SK-N-SH (cell line): ENCODE measurements around the gene TRA2A. TPM values are rescaled to one million over a fixed set of nuclear protein-coding genes. Genes with fewer than 3 reads are reported as not detected.

ENCODE experiments used
- CTCF ChIA-PET: fragments of 300-600, 350-600 bp; formaldehyde crosslinking; extraction: SDS; loops from one replicate; lab custom pipeline; 2021; lab: Yijun Ruan, JAX
- POLR2A ChIA-PET: fragments of 350-600 bp; sonication (Branson Sonifier 250); formaldehyde crosslinking; extraction: SDS; loops from one replicate; lab custom pipeline; 2020; ENCODE audit warnings: antibody characterized with exemption, inconsistent platforms; lab: Yijun Ruan, JAX
- DNase-seq: peaks from one replicate; pipeline ENCODE4 v3.0.0; 2012
- H2AFZ ChIP-seq: fragments of 200-600 bp; sonication (generic); 2 replicates; pipeline ENCODE4 v1.8.1; 2016; ENCODE audit warnings: antibody characterized with exemption, mild to moderate bottlenecking, low read depth
- H3F3A ChIP-seq: fragments of 200-600 bp; sonication (generic); replicated peaks from 2 replicates; pipeline ENCODE3; 2016; ENCODE audit warnings: antibody characterized with exemption, mild to moderate bottlenecking; ENCODE audit not compliant: insufficient read depth
- H3K27ac ChIP-seq, 2 experiments: fragments of 200-500 bp in 1 of 2; fragments of 200-600 bp in 1 of 2; sonication (Bioruptor generic) in 1 of 2; sonication (generic), shearing (Covaris generic) in 1 of 2; 2 replicates each; pipeline versions ENCODE4 v1.5.1 to v1.6.1; 2014 to 2016; ENCODE audit warnings: low read depth in 2 of 2, inconsistent platforms in 1 of 2, low read length in 1 of 2, mild to moderate bottlenecking in 1 of 2, mixed read lengths in 1 of 2
- H3K27me3 ChIP-seq: fragments of 200-600 bp; sonication (generic), shearing (Covaris generic); 2 replicates; pipeline ENCODE4 v1.6.1; 2016; ENCODE audit warnings: mixed run types; ENCODE audit not compliant: insufficient read depth
- H3K36me3 ChIP-seq, 2 experiments: fragments of 200-500 bp in 1 of 2; fragments of 200-600 bp in 1 of 2; sonication (Bioruptor generic) in 1 of 2; sonication (generic) in 1 of 2; replicated peaks in 1 of 2; 2 replicates each; pipeline versions ENCODE3 to v1.5.1; 2014 to 2016; ENCODE audit warnings: low read length in 1 of 2, mild to moderate bottlenecking in 1 of 2; ENCODE audit not compliant: insufficient read depth in 2 of 2, control insufficient read depth in 1 of 2
- H3K4me1 ChIP-seq, 2 experiments: fragments of 200-500 bp in 1 of 2; fragments of 200-600 bp in 1 of 2; sonication (Bioruptor generic) in 1 of 2; sonication (generic), shearing (Covaris generic) in 1 of 2; 2 replicates each; pipeline versions ENCODE4 v1.5.1 to v1.6.1; 2014 to 2016; ENCODE audit warnings: low read depth in 1 of 2, low read length in 1 of 2, mixed run types in 1 of 2; ENCODE audit not compliant: insufficient read depth in 2 of 2, control insufficient read depth in 1 of 2
- H3K4me2 ChIP-seq: fragments of 200-600 bp; sonication (generic), shearing (Covaris generic); 2 replicates; pipeline ENCODE4 v1.6.1; 2017; ENCODE audit warnings: mixed run types
- H3K4me3 ChIP-seq, 2 experiments: fragments of 200-500 bp in 1 of 2; fragments of 200-600 bp in 1 of 2; sonication (Bioruptor generic) in 1 of 2; sonication (generic), shearing (Covaris generic) in 1 of 2; 2 replicates each; pipeline versions ENCODE4 v1.5.1 to v1.8.1; 2014 to 2016; ENCODE audit warnings: low read depth in 2 of 2, inconsistent platforms in 1 of 2, low read length in 1 of 2, mild to moderate bottlenecking in 1 of 2, mixed read lengths in 1 of 2, moderate library complexity in 1 of 2
- H3K79me2 ChIP-seq: fragments of 200-600 bp; sonication (generic); 2 replicates; pipeline ENCODE4 v1.8.1; 2017; ENCODE audit warnings: mild to moderate bottlenecking; ENCODE audit not compliant: insufficient read depth
- H3K9ac ChIP-seq: fragments of 200-600 bp; sonication (generic); 2 replicates; pipeline ENCODE4 v1.6.1; 2017; ENCODE audit warnings: mixed run types
- H3K9me2 ChIP-seq: fragments of 200-600 bp; sonication (generic); 2 replicates; pipeline ENCODE4 v1.6.1; 2017; ENCODE audit warnings: mixed run types
- H3K9me3 ChIP-seq: fragments of 200-600 bp; sonication (generic); 2 replicates; pipeline ENCODE4 v1.6.1; 2017; ENCODE audit warnings: mixed run types, mild to moderate bottlenecking, moderate library complexity
- H4K20me1 ChIP-seq: fragments of 200-600 bp; sonication (generic); 2 replicates; pipeline ENCODE4 v1.6.1; 2017; ENCODE audit warnings: mild to moderate bottlenecking, mixed run types; ENCODE audit not compliant: insufficient read depth
- CTCF ChIP-seq: fragments of 200-600 bp; sonication (generic); IDR thresholded peaks from 2 replicates; pipeline ENCODE4 v1.6.1; 2017; ENCODE audit warnings: antibody characterized with exemption, mild to moderate bottlenecking, moderate library complexity
- ELF1 ChIP-seq: IDR thresholded peaks from 2 replicates; pipeline ENCODE4 v1.4.0; 2012
- EP300 ChIP-seq, 2 experiments: IDR thresholded peaks; 2 replicates each; pipeline versions ENCODE4 v1.4.0 to v1.6.1; 2012; ENCODE audit warnings: borderline replicate concordance in 1 of 2, low read depth in 1 of 2, low read length in 1 of 2
- EZH2phosphoT487 ChIP-seq: fragments of 200-600 bp; sonication (generic); IDR thresholded peaks from 2 replicates; pipeline ENCODE4 v1.6.1; 2017; ENCODE audit warnings: low read depth, mixed run types, mild to moderate bottlenecking, antibody characterized with exemption, moderate library complexity, borderline replicate concordance
- FOSL2 ChIP-seq: IDR thresholded peaks from 2 replicates; pipeline ENCODE4 v1.4.0; 2012; ENCODE audit warnings: low read depth, mild to moderate bottlenecking, moderate library complexity, borderline replicate concordance
- FOXJ3 ChIP-seq: sonication (generic); formaldehyde crosslinking; IDR thresholded peaks from 2 replicates; pipeline ENCODE4 v1.5.1; 2020; ENCODE audit warnings: mild to moderate bottlenecking, missing genetic modification reagents
- GABPA ChIP-seq: IDR thresholded peaks from 2 replicates; pipeline ENCODE4 v1.4.0; 2012; ENCODE audit warnings: low read depth, mild to moderate bottlenecking
- JUND ChIP-seq: IDR thresholded peaks from 2 replicates; pipeline ENCODE4 v1.4.0; 2012
- MEF2A ChIP-seq: IDR thresholded peaks from 2 replicates; pipeline ENCODE4 v1.4.0; 2012; ENCODE audit warnings: low read depth, borderline replicate concordance
- MXI1 ChIP-seq: IDR thresholded peaks from 2 replicates; pipeline ENCODE4 v1.6.1; 2012; ENCODE audit warnings: mild to moderate bottlenecking, low read depth, low read length, improper control_type of control experiment
- NFIC ChIP-seq: IDR thresholded peaks from 2 replicates; pipeline ENCODE4 v1.4.0; 2012; ENCODE audit warnings: borderline replicate concordance
- NRF1 ChIP-seq: IDR thresholded peaks from 2 replicates; pipeline ENCODE4 v1.6.1; 2012; ENCODE audit warnings: low read depth, mild to moderate bottlenecking, low read length
- RAD21 ChIP-seq: IDR thresholded peaks from 2 replicates; pipeline ENCODE4 v1.6.1; 2012; ENCODE audit warnings: mild to moderate bottlenecking, low read length
- RCOR1 ChIP-seq: fragments of 150-350 bp; IDR thresholded peaks from 2 replicates; pipeline ENCODE4 v1.6.1; 2017; ENCODE audit warnings: antibody characterized with exemption, low read length
- REST ChIP-seq: IDR thresholded peaks from 2 replicates; pipeline ENCODE4 v1.6.1; 2012; ENCODE audit warnings: mild to moderate bottlenecking, low read depth, low read length, moderate library complexity
- RFX5 ChIP-seq: IDR thresholded peaks from 2 replicates; pipeline ENCODE4 v1.6.1; 2012; ENCODE audit warnings: mild to moderate bottlenecking, improper control_type of control experiment, low read length
- SIN3A ChIP-seq: IDR thresholded peaks from 2 replicates; pipeline ENCODE4 v1.6.1; 2012; ENCODE audit warnings: low read depth, mild to moderate bottlenecking, low read length, moderate library complexity, borderline replicate concordance
- TAF1 ChIP-seq: IDR thresholded peaks from 2 replicates; pipeline ENCODE4 v1.6.1; 2012; ENCODE audit warnings: low read depth, mild to moderate bottlenecking, low read length, moderate library complexity, borderline replicate concordance
- TCF12 ChIP-seq: IDR thresholded peaks from 2 replicates; pipeline ENCODE4 v1.4.0; 2012
- TEAD4 ChIP-seq: IDR thresholded peaks from 2 replicates; pipeline ENCODE4 v1.4.0; 2012; ENCODE audit warnings: mild to moderate bottlenecking, borderline replicate concordance; ENCODE audit not compliant: insufficient read depth
- USF1 ChIP-seq: IDR thresholded peaks from 2 replicates; pipeline ENCODE4 v1.4.0; 2012; ENCODE audit warnings: low read depth, borderline replicate concordance
- USF2 ChIP-seq: fragments of 150-350 bp; IDR thresholded peaks from 2 replicates; pipeline ENCODE4 v1.6.1; 2017; ENCODE audit warnings: antibody characterized with exemption, low read length, low read depth, borderline replicate concordance
- ZBTB33 ChIP-seq: IDR thresholded peaks from 2 replicates; pipeline ENCODE4 v1.4.0; 2012; ENCODE audit warnings: low read depth, borderline replicate concordance
- WGBS: methylation state at CpG from one replicate; pipeline ENCODE4 v1.1.6; 2017; ENCODE audit warnings: low lambda C conversion rate; 5-methylcytosine and 5-hydroxymethylcytosine counted together
- polyA plus RNA-seq, 3 experiments: library from polyadenylated mRNA; depleted of rRNA; stranded (reverse); fragments of >200 nt; gene quantifications; 2 replicates each; pipeline ENCODE4 v1.2.3, GENCODE V29; 2012

The TRA2A gene
- polyA plus RNA-seq, 1 of the 3 experiments (the other 2 are of a cell fraction) = 62.1 TPM

GRCh38 chr7:23490357-23491135 is 41.2 kb downstream of the TRA2A start:
- 11% methylated on average over 47 of the region's 56 CpGs for WGBS
- DNase-seq = peak; percentile 98
- Histone ChIP-seq H3K4me3 (peak overlapping the region; percentile 56 to 74), H3K36me3 (peaks cover 0 to 3% of the 10 kb centered on the region in 2 experiments), H3F3A (peaks cover 34% of the 10 kb centered on the region), H3K27ac (peak overlapping the region; percentile 80 to 90), H2AFZ (peak overlapping the region; percentile 91), H4K20me1 (no peaks in the 10 kb centered on the region), H3K79me2 (peaks cover 18% of the 10 kb centered on the region; the same call in 1 of the 2 replicates), H3K9me2 (no peaks in the 10 kb centered on the region), H3K27me3 (no peaks in the 10 kb centered on the region), H3K4me1 (peaks cover 4 to 7% of the 10 kb centered on the region in 2 experiments; a peak in 3 of 4 replicates), H3K9ac (peak overlapping the region; percentile 79), H3K4me2 (peak overlapping the region; percentile 90), H3K9me3 (no peaks in the 10 kb centered on the region)
- POLR2A ChIA-PET = interaction anchor here (0.6 to 2.2 kb wide), 10 partner anchors 10 to 724 kb away, joined by 3 to 8 read pairs (median 4); partner anchors contain the start of gene IGF2BP3
- CTCF ChIA-PET = interaction anchor here (0.5 to 2.0 kb wide), 7 partner anchors 18 to 226 kb away, joined by 3 to 13 read pairs (median 5); no protein-coding TSS in a partner anchor
- TF ChIP-seq JUND (no peak), USF2 (no peak), REST (no peak), EP300 (IDR thresholded peaks at IDR 0.05; ENCODE audit: borderline replicate concordance in 1 of 2, low read depth in 1 of 2, low read length in 1 of 2) (no peak), SIN3A (peak; percentile 29; the same call in 1 of the 2 replicates), FOXJ3 (0 out of 2 replicates have a peak, but pooled peaks have one; percentile 29), RFX5 (no peak), RCOR1 (no peak), ELF1 (0 out of 2 replicates have a peak, but pooled peaks have one; percentile 21), EZH2phosphoT487 (no peak), CTCF (no peak), TCF12 (peak; percentile 21; the same call in 1 of the 2 replicates), NFIC (0 out of 2 replicates have a peak, but pooled peaks have one; percentile 4), TAF1 (peak; percentile 37; the same call in 1 of the 2 replicates), RAD21 (no peak), USF1 (no peak), MEF2A (no peak), MXI1 (peak; percentile 64), NRF1 (no peak; the same call in 1 of the 2 replicates), GABPA (peak; percentile 86), ZBTB33 (no peak), FOSL2 (no peak), TEAD4 (no peak)
